Muscle layer of colon (tissue), 2 donors: ENCODE measurements around the gene EPGN.

Experiments
- H3K27ac ChIP-seq: one replicate; pipeline ENCODE4 v1.7.0; 2013; ENCODE audit warnings: low read depth, mild to moderate bottlenecking, low read length, moderate library complexity
- H3K27me3 ChIP-seq, 2 donors: one replicate each; pipeline ENCODE4 v1.7.0; 2013; ENCODE audit warnings: low read length in 2 of 2, mild to moderate bottlenecking in 2 of 2; ENCODE audit not compliant: insufficient read depth in 2 of 2, control insufficient read depth in 1 of 2
- H3K36me3 ChIP-seq: one replicate; pipeline ENCODE4 v1.7.0; 2013; ENCODE audit warnings: mild to moderate bottlenecking, low read length; ENCODE audit not compliant: insufficient read depth
- H3K4me1 ChIP-seq: one replicate; pipeline ENCODE4 v1.7.0; 2013; ENCODE audit warnings: mild to moderate bottlenecking, low read length; ENCODE audit not compliant: insufficient read depth
- H3K4me3 ChIP-seq, 2 donors: one replicate each; pipeline ENCODE4 v1.7.0; 2013; ENCODE audit warnings: low read length in 2 of 2, low read depth in 1 of 2, mild to moderate bottlenecking in 1 of 2, moderate library complexity in 1 of 2
- H3K9ac ChIP-seq: one replicate; pipeline ENCODE4 v1.7.0; 2013; ENCODE audit warnings: low read length
- H3K9me3 ChIP-seq: one replicate; pipeline ENCODE4 v1.7.0; 2013; ENCODE audit warnings: mild to moderate bottlenecking, low read length
- donor health status: abdominal sarcoma.
- donor health status: Adenocarcinoma of cecum.

Gene EPGN

GRCh38 chr4:74284053-74284452, 24.2 kb upstream of the EPGN start:
- Histone ChIP-seq H3K9ac (no peak overlapping the region), H3K27me3 (no peaks in the 10 kb centered on the region), H3K36me3 (no peaks in the 10 kb centered on the region), H3K9me3 (no peaks in the 10 kb centered on the region), H3K4me3 (no peak overlapping the region), H3K27ac (no peak overlapping the region), H3K4me1 (no peaks in the 10 kb centered on the region)

DNA sequence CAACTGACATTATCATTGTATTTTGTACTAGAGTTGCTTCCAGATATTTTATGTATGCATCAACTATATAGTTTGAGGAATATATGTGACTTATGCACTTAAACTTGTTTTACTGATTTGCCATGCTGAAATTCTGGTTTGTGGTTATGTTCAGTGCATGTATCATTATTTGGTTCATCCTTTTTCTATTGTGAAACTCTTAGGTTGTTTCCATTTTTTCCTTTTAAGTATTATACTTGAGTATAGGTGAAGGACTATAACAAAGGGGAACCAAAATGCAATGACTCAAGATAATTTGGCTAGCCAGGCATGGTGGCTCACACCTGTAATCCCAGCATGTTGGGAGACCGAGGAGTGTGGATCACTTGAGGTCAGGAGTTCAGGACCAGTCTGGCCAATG, 21.1 kb upstream of the EPGN start:
- Histone ChIP-seq H3K4me3 (no peak overlapping the region), H3K27ac (no peak overlapping the region), H3K9ac (no peak overlapping the region), H3K36me3 (no peaks in the 10 kb centered on the region), H3K9me3 (no peaks in the 10 kb centered on the region), H3K27me3 (no peaks in the 10 kb centered on the region), H3K4me1 (no peaks in the 10 kb centered on the region)

DNA sequence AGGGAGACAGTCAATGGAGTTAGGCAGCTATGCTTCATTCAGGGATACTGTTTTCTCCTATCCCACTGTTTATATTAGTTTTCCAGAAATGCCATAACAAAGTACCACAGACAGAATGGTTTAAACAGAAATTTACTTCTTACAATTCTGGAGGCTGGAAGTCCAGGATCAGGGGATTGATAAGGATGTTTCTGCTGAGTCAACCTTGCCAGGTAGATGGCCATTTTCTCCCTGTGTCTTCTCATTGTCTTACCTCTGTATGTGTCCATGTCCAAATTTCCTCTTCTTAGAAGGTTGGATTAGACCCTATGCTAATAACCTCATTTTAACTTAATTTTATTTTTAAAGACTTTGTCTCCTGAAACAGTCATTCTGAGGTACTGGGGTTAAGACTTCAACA, 20.5 kb upstream of the EPGN start:
- Histone ChIP-seq H3K9me3 (no peaks in the 10 kb centered on the region), H3K27me3 (no peaks in the 10 kb centered on the region), H3K4me3 (no peak overlapping the region), H3K27ac (no peak overlapping the region), H3K4me1 (no peaks in the 10 kb centered on the region), H3K9ac (no peak overlapping the region), H3K36me3 (no peaks in the 10 kb centered on the region)

- no peak overlapping the region for H3K4me3 ChIP-seq
- H3K27me3 ChIP-seq = no peaks in the 10 kb centered on the region
- H3K4me1 ChIP-seq = no peaks in the 10 kb centered on the region
- no peaks in the 10 kb centered on the region for H3K36me3 ChIP-seq
- H3K9me3 ChIP-seq = no peaks in the 10 kb centered on the region
- no peak overlapping the region for H3K27ac ChIP-seq
- H3K9ac ChIP-seq = no peak overlapping the region
Observed at GRCh38 chr4:74291471-74291870, 16.8 kb upstream of the EPGN start.

DNA sequence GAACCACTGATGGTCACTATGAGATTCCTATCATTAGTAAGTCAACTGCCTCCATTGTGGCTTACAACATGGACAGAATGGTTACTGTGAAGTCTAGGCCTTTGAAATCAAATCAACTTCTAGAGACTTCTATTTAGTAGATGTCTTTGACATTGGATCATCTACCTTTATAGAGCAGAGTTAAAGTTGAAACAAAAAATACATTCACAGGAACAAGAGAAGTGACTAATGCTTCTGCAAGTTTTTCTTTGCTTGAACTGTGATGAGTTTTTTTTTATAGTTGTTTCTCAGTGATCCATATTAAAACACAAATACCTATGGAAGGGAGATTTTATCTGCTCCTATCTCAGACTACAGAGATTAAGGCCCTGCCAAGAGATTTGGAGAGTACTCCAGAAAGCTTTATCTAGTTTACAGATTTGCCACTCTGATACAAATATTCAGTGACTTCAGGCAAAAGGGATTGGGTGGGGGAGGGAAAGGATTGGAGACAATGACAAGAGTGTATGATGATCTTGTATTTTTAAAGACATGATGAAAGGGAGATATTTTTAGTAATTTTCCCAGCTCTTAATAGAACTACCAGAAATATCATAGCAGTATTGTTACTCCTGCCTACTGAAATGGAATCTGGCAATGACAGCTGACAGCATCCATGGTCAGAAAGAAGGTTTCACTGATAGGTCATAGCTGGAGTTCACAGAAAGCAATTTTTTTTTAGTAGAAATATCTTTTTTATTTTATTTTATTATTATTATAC, 16.0 kb upstream of the EPGN start:
- Histone ChIP-seq H3K36me3 (no peaks in the 10 kb centered on the region), H3K4me1 (no peaks in the 10 kb centered on the region), H3K9ac (no peak overlapping the region), H3K27me3 (no peaks in the 10 kb centered on the region), H3K27ac (no peak overlapping the region), H3K4me3 (no peak overlapping the region), H3K9me3 (no peaks in the 10 kb centered on the region)

DNA sequence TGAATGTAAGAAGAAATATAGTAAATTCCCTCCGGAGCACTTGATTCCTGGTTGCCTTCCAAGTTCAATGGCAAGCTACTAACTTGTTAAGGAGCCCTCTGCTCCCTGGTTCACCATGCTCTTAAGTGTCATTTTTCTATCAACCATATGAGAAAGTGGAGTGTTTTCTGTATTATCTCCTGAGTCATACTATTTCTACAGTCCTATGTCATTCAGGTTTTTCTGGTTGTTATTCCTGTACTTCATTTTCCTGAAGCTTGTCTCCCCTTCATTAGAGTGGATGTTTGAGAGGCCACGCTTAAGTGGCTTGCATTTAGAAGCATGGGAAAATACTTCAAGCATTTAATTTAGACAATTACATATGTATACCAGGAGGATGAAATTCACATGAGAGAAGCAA, 14.7 kb upstream of the EPGN start:
- Histone ChIP-seq H3K9me3 (no peaks in the 10 kb centered on the region), H3K36me3 (no peaks in the 10 kb centered on the region), H3K27ac (no peak overlapping the region), H3K4me3 (no peak overlapping the region), H3K27me3 (no peaks in the 10 kb centered on the region), H3K4me1 (no peaks in the 10 kb centered on the region), H3K9ac (no peak overlapping the region)

GRCh38 chr4:74294681-74295080, 13.6 kb upstream of the EPGN start:
- Histone ChIP-seq H3K4me1 (no peaks in the 10 kb centered on the region), H3K36me3 (no peaks in the 10 kb centered on the region), H3K9ac (no peak overlapping the region), H3K27me3 (no peaks in the 10 kb centered on the region), H3K27ac (no peak overlapping the region), H3K9me3 (no peaks in the 10 kb centered on the region), H3K4me3 (no peak overlapping the region)

- H3K27me3 ChIP-seq = no peaks in the 10 kb centered on the region
- no peak overlapping the region for H3K4me3 ChIP-seq
- no peak overlapping the region for H3K27ac ChIP-seq
- no peaks in the 10 kb centered on the region for H3K4me1 ChIP-seq
- H3K9ac ChIP-seq = no peak overlapping the region
- H3K9me3 ChIP-seq = no peaks in the 10 kb centered on the region
- H3K36me3 ChIP-seq = no peaks in the 10 kb centered on the region
Observed at GRCh38 chr4:74297539-74297938, 10.7 kb upstream of the EPGN start.

- H3K36me3 ChIP-seq = no peaks in the 10 kb centered on the region
- H3K27ac ChIP-seq = no peak overlapping the region
- H3K4me1 ChIP-seq = no peaks in the 10 kb centered on the region
- H3K4me3 ChIP-seq = no peak overlapping the region
- H3K9ac ChIP-seq = no peak overlapping the region
- no peaks in the 10 kb centered on the region for H3K27me3 ChIP-seq
- no peaks in the 10 kb centered on the region for H3K9me3 ChIP-seq
Observed at GRCh38 chr4:74304095-74304625, 4.1 kb upstream of the EPGN start.

DNA sequence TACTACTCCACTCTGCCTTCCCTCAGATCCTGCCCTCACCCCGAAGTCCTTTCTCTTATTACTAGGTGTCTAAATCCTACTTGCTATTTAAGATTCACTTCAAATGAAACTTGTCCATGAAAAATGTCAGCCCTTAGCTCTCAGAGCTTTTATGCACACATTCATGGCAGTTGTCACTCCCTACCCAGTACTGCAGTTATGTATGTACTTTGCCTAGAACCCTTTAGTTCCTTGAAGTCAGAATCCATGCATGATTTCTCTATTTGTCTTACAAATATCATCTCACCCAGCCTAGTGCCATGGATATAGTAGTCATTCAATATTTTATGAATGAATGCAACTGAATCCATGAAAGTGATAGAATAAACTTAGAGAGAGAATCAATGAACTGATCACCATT, 3.3 kb upstream of the EPGN start:
- no peaks in the 10 kb centered on the region for H3K4me1 ChIP-seq
- no peak overlapping the region for H3K27ac ChIP-seq
- no peaks in the 10 kb centered on the region for H3K9me3 ChIP-seq
- no peaks in the 10 kb centered on the region for H3K27me3 ChIP-seq
- H3K36me3 ChIP-seq = no peaks in the 10 kb centered on the region
- no peak overlapping the region for H3K4me3 ChIP-seq
- no peak overlapping the region for H3K9ac ChIP-seq

GRCh38 chr4:74307170-74307569, 1.1 kb upstream of the EPGN start:
- Histone ChIP-seq H3K4me3 (no peak overlapping the region), H3K9ac (no peak overlapping the region)

DNA sequence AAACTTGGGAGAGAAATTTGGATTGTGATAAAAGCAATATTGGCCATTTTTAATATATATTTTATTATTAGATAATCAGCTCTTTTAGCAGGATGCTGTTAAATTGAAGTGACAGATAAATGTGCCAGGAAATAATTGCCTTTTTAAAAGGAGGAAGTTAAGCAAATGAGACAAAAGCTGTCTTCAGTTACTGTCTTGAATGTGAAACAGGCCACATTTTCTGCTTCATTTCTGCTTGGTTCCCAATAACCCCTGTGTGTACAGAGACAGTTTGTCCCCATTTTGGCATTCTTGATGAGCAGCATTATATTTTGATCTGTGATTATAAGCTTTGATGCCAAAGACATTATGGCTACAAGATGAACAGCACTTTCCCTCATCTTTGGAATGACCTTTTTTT, 953 bp downstream of the EPGN start:
- Histone ChIP-seq H3K4me3 (no peak overlapping the region), H3K27ac (no peak overlapping the region), H3K9me3 (no peaks in the 10 kb centered on the region), H3K36me3 (no peaks in the 10 kb centered on the region), H3K4me1 (no peaks in the 10 kb centered on the region), H3K9ac (no peak overlapping the region), H3K27me3 (no peaks in the 10 kb centered on the region)

More at GRCh38 chr4:74307170-74307569, 1.1 kb upstream of the EPGN start:
- no peaks in the 10 kb centered on the region for H3K9me3 ChIP-seq
- H3K27ac ChIP-seq = no peak overlapping the region
- no peaks in the 10 kb centered on the region for H3K36me3 ChIP-seq
- no peaks in the 10 kb centered on the region for H3K4me1 ChIP-seq
- H3K27me3 ChIP-seq = no peaks in the 10 kb centered on the region
